Endodermal cell (in vitro differentiated cells): ENCODE results near the gene ABCG1. TPM values are rescaled to one million over a fixed set of nuclear protein-coding genes. Genes with fewer than 3 reads are reported as not detected.

Experiments used
- DNase-seq: peaks from one replicate; pipeline ENCODE4 v3.0.0-alpha.2; 2017
- H3K27ac ChIP-seq: 2 replicates; pipeline ENCODE4 v1.5.1; 2013; ENCODE audit warnings: mild to moderate bottlenecking, low read depth, low read length, moderate library complexity
- H3K27me3 ChIP-seq: 2 replicates; pipeline ENCODE4 v1.6.1; 2013; ENCODE audit warnings: mild to moderate bottlenecking, low read length, moderate library complexity; ENCODE audit not compliant: insufficient read depth, control insufficient read depth, poor library complexity, severe bottlenecking
- H3K36me3 ChIP-seq: 2 replicates; pipeline ENCODE4 v1.7.0; 2013; ENCODE audit warnings: mild to moderate bottlenecking, low read length, moderate library complexity; ENCODE audit not compliant: control insufficient read depth, insufficient read depth
- H3K4me1 ChIP-seq: one replicate; pipeline ENCODE4 v1.7.0; 2013; ENCODE audit warnings: low read length; ENCODE audit not compliant: control insufficient read depth, insufficient read depth
- H3K4me3 ChIP-seq: 2 replicates; pipeline ENCODE4 v1.5.1; 2013; ENCODE audit warnings: mild to moderate bottlenecking, low read length, moderate library complexity
- H3K9ac ChIP-seq: 2 replicates; pipeline ENCODE4 v1.6.1; 2013; ENCODE audit warnings: mild to moderate bottlenecking, low read length, moderate library complexity; ENCODE audit not compliant: poor library complexity, severe bottlenecking; ENCODE audit errors: extremely low read depth
- H3K9me3 ChIP-seq: 2 replicates; pipeline ENCODE4 v1.6.1; 2013; ENCODE audit warnings: mild to moderate bottlenecking, low read length, moderate library complexity; ENCODE audit not compliant: control insufficient read depth
- H3K27ac Mint-ChIP-seq: 2 replicates; pipeline ENCODE4 v1.8.0; 2020; ENCODE audit warnings: mixed read lengths
- H3K27me3 Mint-ChIP-seq: 2 replicates; pipeline ENCODE4 v1.8.0; 2021; ENCODE audit warnings: mild to moderate bottlenecking, mixed read lengths; ENCODE audit not compliant: insufficient read depth
- H3K36me3 Mint-ChIP-seq: 2 replicates; pipeline ENCODE4 v1.8.0; 2020; ENCODE audit warnings: low read depth, mixed read lengths
- H3K4me1 Mint-ChIP-seq: 2 replicates; pipeline ENCODE4 v1.8.0; 2020; ENCODE audit warnings: mixed read lengths
- H3K4me3 Mint-ChIP-seq: 2 replicates; pipeline ENCODE4 v1.8.0; 2020; ENCODE audit warnings: mild to moderate bottlenecking, moderate library complexity, mixed read lengths
- H3K9me3 Mint-ChIP-seq: 2 replicates; pipeline ENCODE4 v1.8.0; 2020; ENCODE audit warnings: mild to moderate bottlenecking, mixed read lengths
- whole genome bisulfite sequencing, 2 experiments: methylation state at CpG; one replicate each; pipeline versions ENCODE4 v1.1.5 to v1.1.7; 2013; ENCODE audit warnings: missing lambda C conversion rate in 2 of 2, mixed read lengths in 1 of 2; ENCODE audit not compliant: insufficient coverage in 1 of 2, insufficient read length in 1 of 2; 5-methylcytosine and 5-hydroxymethylcytosine counted together
- total RNA-seq, 2 donors: library from RNA; stranded (reverse); fragmentation: NEBNext Ultra II Directional in 1 of 2; extraction: Animal tissue kit (Norgen Biotek cat#: 25700) in 1 of 2; gene quantifications; 2 replicates in 1 of 2; 3 replicates in 1 of 2; pipeline ENCODE4 v1.2.1, GENCODE V29; 2021
- TF ChIP-seq, protein P1 (sequence below): fragments of 200-600 bp; sonication (generic); conservative IDR thresholded peaks from 2 replicates; pipeline ENCODE4 v1.5.0; 2021; ENCODE audit warnings: antibody characterized with exemption, mild to moderate bottlenecking

ABCG1 gene
- total RNA-seq, 2 donors from 2014 or later = 1.6 to 5.4 TPM

GRCh38 chr21:42214921-42215320 is 4.0 kb upstream of the ABCG1 start:
- Histone ChIP-seq H3K36me3 (no peaks in the 10 kb centered on the region), H3K9me3 (no peaks in the 10 kb centered on the region), H3K9ac (no peak overlapping the region), H3K4me3 (no peak overlapping the region), H3K4me1 (peaks cover 5% of the 10 kb centered on the region), H3K27me3 (peaks cover 39% of the 10 kb centered on the region), H3K27ac (no peak overlapping the region)
- Mint-ChIP-seq H3K4me3 (no peak overlapping the region), H3K4me1 (peaks cover 8% of the 10 kb centered on the region), H3K27ac (no peak overlapping the region), H3K36me3 (no peaks in the 10 kb centered on the region), H3K27me3 (peaks cover 56% of the 10 kb centered on the region), H3K9me3 (peaks cover 21% of the 10 kb centered on the region)
- DNase-seq = peak; percentile 20
- WGBS, 2 experiments = 75 to 86% methylated on average over 2 to 5 of the region's 5 CpGs
- TF ChIP-seq, protein P1, sequence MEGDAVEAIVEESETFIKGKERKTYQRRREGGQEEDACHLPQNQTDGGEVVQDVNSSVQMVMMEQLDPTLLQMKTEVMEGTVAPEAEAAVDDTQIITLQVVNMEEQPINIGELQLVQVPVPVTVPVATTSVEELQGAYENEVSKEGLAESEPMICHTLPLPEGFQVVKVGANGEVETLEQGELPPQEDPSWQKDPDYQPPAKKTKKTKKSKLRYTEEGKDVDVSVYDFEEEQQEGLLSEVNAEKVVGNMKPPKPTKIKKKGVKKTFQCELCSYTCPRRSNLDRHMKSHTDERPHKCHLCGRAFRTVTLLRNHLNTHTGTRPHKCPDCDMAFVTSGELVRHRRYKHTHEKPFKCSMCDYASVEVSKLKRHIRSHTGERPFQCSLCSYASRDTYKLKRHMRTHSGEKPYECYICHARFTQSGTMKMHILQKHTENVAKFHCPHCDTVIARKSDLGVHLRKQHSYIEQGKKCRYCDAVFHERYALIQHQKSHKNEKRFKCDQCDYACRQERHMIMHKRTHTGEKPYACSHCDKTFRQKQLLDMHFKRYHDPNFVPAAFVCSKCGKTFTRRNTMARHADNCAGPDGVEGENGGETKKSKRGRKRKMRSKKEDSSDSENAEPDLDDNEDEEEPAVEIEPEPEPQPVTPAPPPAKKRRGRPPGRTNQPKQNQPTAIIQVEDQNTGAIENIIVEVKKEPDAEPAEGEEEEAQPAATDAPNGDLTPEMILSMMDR = no peak

DNA sequence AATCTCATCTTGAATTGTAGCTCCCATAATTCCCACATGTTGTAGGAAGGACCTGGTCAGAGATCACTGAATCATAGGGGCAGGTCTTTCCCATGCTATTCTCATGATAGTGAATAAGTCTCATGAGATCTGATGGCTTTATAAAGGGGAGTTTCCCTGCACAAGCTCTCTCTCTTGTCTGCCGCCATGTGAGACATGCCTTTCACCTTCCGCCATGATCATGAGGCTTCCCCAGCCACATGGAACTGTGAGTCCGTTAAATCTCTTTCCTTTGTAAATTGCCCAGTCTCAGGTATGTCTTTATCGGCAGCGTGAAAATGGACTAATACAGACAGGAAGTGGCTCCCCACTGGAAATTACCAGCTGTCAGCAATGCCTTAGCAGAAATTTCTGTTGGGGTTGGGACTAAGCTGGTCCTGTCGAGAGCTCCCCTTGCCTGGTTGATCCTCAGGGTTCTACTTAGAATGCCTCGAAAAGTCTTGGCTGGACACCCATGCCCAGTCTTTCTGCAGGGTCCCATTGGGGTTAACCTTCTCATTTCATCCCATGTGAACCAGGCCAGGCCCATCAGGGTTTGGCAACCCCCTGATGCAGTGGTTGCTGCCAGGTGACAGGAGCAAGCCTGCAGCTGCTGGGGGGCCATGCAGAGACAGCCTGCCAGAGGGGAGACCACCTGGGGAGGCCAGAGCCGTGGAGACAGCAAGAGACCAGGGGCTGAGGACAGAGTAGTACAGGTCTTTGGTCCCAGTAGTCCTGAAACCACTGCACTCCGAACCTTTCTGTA is 2.8 kb upstream of the ABCG1 start:
- no peak overlapping the region for H3K27ac ChIP-seq
- H3K27me3 ChIP-seq = peaks cover 51% of the 10 kb centered on the region
- peak; percentile 9 for DNase-seq
- Mint-ChIP-seq H3K9me3 (peaks cover 21% of the 10 kb centered on the region), H3K27ac (no peak overlapping the region), H3K36me3 (no peaks in the 10 kb centered on the region), H3K4me1 (peaks cover 5% of the 10 kb centered on the region), H3K27me3 (peaks cover 62% of the 10 kb centered on the region), H3K4me3 (no peak overlapping the region)
- H3K9me3 ChIP-seq = no peaks in the 10 kb centered on the region
- H3K9ac ChIP-seq = no peak overlapping the region
- WGBS, 2 experiments = 91 to 93% methylated on average over 7 to 9 of the region's 9 CpGs
- H3K36me3 ChIP-seq = no peaks in the 10 kb centered on the region
- TF ChIP-seq, protein P1 = no peak
- no peak overlapping the region for H3K4me3 ChIP-seq
- peaks cover 5% of the 10 kb centered on the region for H3K4me1 ChIP-seq

DNA sequence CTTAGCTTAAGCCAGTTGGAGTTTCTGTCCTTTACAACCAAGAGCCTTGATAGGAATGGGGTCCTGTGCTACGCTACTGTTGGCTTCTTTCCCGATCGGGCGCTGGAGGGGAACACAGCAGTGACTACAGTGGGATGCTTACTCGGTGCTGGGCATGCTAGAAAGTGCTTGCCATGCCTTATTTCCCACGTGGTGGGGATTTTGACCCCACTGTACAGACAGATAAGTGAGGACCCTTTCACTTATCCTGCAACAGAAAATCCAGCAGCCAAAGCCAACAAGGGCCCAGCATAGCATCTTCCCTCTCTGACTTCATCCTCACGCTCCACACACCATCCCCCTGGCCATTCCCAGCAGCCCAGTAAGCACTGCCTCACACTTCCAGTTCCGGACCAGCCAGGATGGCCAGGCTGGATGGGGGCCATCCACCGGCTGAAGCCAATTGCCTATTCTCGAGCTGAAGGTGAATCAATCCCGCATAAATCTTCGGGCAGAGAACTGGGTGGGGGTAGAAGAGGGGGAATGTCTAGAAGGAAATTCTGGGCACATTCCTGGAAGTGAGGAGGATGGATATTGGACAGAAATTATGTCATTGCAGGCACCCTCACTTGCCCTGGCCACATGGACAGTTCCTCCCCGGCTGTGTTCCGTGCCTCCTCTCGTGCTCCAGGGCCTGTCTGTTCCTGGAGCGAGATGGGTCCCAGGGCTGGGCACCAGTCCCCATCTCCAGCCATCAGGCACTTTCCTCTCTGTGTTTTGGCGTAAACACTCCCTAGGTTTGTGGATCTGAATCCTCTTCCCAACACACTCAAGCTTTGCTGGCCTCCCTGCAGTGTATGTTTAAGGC is 2.0 kb upstream of the ABCG1 start:
- Mint-ChIP-seq H3K36me3 (no peaks in the 10 kb centered on the region), H3K27me3 (peaks cover 68% of the 10 kb centered on the region), H3K9me3 (peaks cover 21% of the 10 kb centered on the region), H3K27ac (no peak overlapping the region), H3K4me1 (peaks cover 9% of the 10 kb centered on the region), H3K4me3 (no peak overlapping the region)
- no peak overlapping the region for H3K27ac ChIP-seq
- no peaks in the 10 kb centered on the region for H3K9me3 ChIP-seq
- TF ChIP-seq, protein P1 = no peak
- DNase-seq = peak; percentile 12
- H3K9ac ChIP-seq = no peak overlapping the region
- H3K36me3 ChIP-seq = no peaks in the 10 kb centered on the region
- peaks cover 59% of the 10 kb centered on the region for H3K27me3 ChIP-seq
- H3K4me3 ChIP-seq = no peak overlapping the region
- 90 to 94% methylated on average over 16 to 17 of the region's 17 CpGs for WGBS, 2 experiments
- peaks cover 5% of the 10 kb centered on the region for H3K4me1 ChIP-seq
